SK-N-SH (cell line): ENCODE measurements around the gene USH1G.

Source experiments
- CTCF ChIP-seq: fragments of 200-600 bp; sonication (generic); IDR thresholded peaks from 2 replicates; pipeline ENCODE4 v1.6.1; 2017; ENCODE audit warnings: antibody characterized with exemption, mild to moderate bottlenecking, moderate library complexity
- EP300 ChIP-seq, 2 experiments: IDR thresholded peaks; 2 replicates each; pipeline versions ENCODE4 v1.4.0 to v1.6.1; 2012; ENCODE audit warnings: borderline replicate concordance in 1 of 2, low read depth in 1 of 2, low read length in 1 of 2
- MAX ChIP-seq: IDR thresholded peaks from 2 replicates; pipeline ENCODE4 v1.4.0; 2012; ENCODE audit warnings: low read depth
- NRF1 ChIP-seq: IDR thresholded peaks from 2 replicates; pipeline ENCODE4 v1.6.1; 2012; ENCODE audit warnings: low read depth, mild to moderate bottlenecking, low read length
- RCOR1 ChIP-seq: fragments of 150-350 bp; IDR thresholded peaks from 2 replicates; pipeline ENCODE4 v1.6.1; 2017; ENCODE audit warnings: antibody characterized with exemption, low read length
- YY1 ChIP-seq: IDR thresholded peaks from 2 replicates; pipeline ENCODE4 v1.4.0; 2012; ENCODE audit warnings: low read depth, mild to moderate bottlenecking

GRCh38 chr17:74903671-74904070 lies 19.4 kb downstream of the USH1G start:
- no peak for TF ChIP-seq YY1
- no peak for TF ChIP-seq CTCF
- TF ChIP-seq NRF1, result no peak
- TF ChIP-seq MAX, result no peak
- no peak for TF ChIP-seq EP300 (IDR thresholded peaks at IDR 0.05; ENCODE audit: borderline replicate concordance in 1 of 2, low read depth in 1 of 2, low read length in 1 of 2)
- no peak for TF ChIP-seq RCOR1
